AG04450 (cell line): ENCODE results near the gene HSBP1L1. TPM values are rescaled to one million over a fixed set of nuclear protein-coding genes. Genes with fewer than 3 reads are reported as not detected.

ENCODE experiments used
- CTCF ChIA-PET: fragments of 300-600, 350-600 bp; formaldehyde crosslinking; extraction: SDS; loops from one replicate; lab custom pipeline; 2022; ENCODE audit warnings: antibody characterized with exemption, inconsistent platforms; lab: Charles Lee
- POLR2A ChIA-PET: fragments of 350-600 bp; formaldehyde crosslinking; extraction: SDS; loops from one replicate; lab custom pipeline; 2021; ENCODE audit warnings: antibody characterized with exemption, inconsistent platforms; lab: Yijun Ruan, JAX
- DNase-seq: peaks from one replicate; pipeline ENCODE4 v3.0.0-alpha.2; 2011; ENCODE audit warnings: low read depth, low spot score
- H3K27ac ChIP-seq: one replicate; pipeline ENCODE4 v1.5.1; 2012; ENCODE audit warnings: low read depth, low read length, control low read depth
- H3K27me3 ChIP-seq: one replicate; pipeline ENCODE4 v1.6.0; 2012; ENCODE audit warnings: low read length; ENCODE audit not compliant: control insufficient read depth, insufficient read depth
- H3K4me3 ChIP-seq: 2 replicates; pipeline ENCODE4 v1.5.1; 2011; ENCODE audit warnings: mild to moderate bottlenecking, low read depth, low read length, control low read depth
- H3K9me3 ChIP-seq: 2 replicates; pipeline ENCODE4 v1.5.1; 2012; ENCODE audit warnings: low read length; ENCODE audit not compliant: control insufficient read depth, insufficient read depth
- polyA minus RNA-seq: library from RNA; depleted of rRNA, polyadenylated mRNA; stranded (reverse); fragments of >200 nt; gene quantifications from 2 replicates; pipeline ENCODE4 v1.2.3, GENCODE V29; 2011; rRNA and poly(A)+ RNA removed
- polyA plus RNA-seq: library from polyadenylated mRNA; depleted of rRNA; stranded (reverse); fragments of >200 nt; gene quantifications from 2 replicates; pipeline ENCODE4 v1.2.3, GENCODE V29; 2011; rRNA removed
- TF ChIP-seq, protein P1 (sequence below): IDR thresholded peaks from 2 replicates; pipeline ENCODE4 v1.5.1; 2011; ENCODE audit warnings: low read depth, low read length, control low read depth, inconsistent platforms

The HSBP1L1 gene
- polyA plus RNA-seq: 15.8 and 19.4 TPM in 2 replicates
- 1.8 and 4.0 TPM in 2 replicates for polyA minus RNA-seq

GRCh38 chr18:79964330-79965118, at the start of gene HSBP1L1:
TSS of gene HSBP1L1 (plus strand) at chr18:79964643. CDS start at chr18:79964736, 93 bp downstream.
- H3K4me3 ChIP-seq: peak within 1 kb of the TSS; percentile 61
- no peak for DNase-seq
- no peaks in the 10 kb centered on the region; the same call in 1 of the 2 replicates for H3K9me3 ChIP-seq
- TF ChIP-seq, protein P1, sequence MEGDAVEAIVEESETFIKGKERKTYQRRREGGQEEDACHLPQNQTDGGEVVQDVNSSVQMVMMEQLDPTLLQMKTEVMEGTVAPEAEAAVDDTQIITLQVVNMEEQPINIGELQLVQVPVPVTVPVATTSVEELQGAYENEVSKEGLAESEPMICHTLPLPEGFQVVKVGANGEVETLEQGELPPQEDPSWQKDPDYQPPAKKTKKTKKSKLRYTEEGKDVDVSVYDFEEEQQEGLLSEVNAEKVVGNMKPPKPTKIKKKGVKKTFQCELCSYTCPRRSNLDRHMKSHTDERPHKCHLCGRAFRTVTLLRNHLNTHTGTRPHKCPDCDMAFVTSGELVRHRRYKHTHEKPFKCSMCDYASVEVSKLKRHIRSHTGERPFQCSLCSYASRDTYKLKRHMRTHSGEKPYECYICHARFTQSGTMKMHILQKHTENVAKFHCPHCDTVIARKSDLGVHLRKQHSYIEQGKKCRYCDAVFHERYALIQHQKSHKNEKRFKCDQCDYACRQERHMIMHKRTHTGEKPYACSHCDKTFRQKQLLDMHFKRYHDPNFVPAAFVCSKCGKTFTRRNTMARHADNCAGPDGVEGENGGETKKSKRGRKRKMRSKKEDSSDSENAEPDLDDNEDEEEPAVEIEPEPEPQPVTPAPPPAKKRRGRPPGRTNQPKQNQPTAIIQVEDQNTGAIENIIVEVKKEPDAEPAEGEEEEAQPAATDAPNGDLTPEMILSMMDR: peak; percentile 16; the same call in 1 of the 2 replicates
- no peaks in the 10 kb centered on the region for H3K27me3 ChIP-seq
- peak within 1 kb of the TSS; percentile 96 for H3K27ac ChIP-seq
- ChIA-PET POLR2A (interaction anchor here (1.0 kb wide), 2 partner anchors 12 to 70 kb away, joined by 3 to 4 read pairs; partner anchors contain the start of genes RBFA and SLC66A2), CTCF (no interaction called here)

- Histone ChIP-seq H3K4me3 (no peak overlapping the region), H3K27me3 (no peaks in the 10 kb centered on the region), H3K9me3 (peaks cover 58% of the 10 kb centered on the region), H3K27ac (no peak overlapping the region)
- TF ChIP-seq, protein P1: no peak
- ChIA-PET POLR2A (no interaction called here), CTCF (no interaction called here)
- no peak for DNase-seq
Measured at GRCh38 chr18:79915161-79916127, 49.0 kb upstream of the HSBP1L1 start.

- Histone ChIP-seq H3K27me3 (no peaks in the 10 kb centered on the region), H3K27ac (no peak overlapping the region), H3K4me3 (no peak overlapping the region), H3K9me3 (peaks cover 55% of the 10 kb centered on the region)
- POLR2A ChIA-PET: no interaction called here
- TF ChIP-seq, protein P1: no peak
- CTCF ChIA-PET: no interaction called here
- DNase-seq: no peak
Measured at GRCh38 chr18:79916128-79916494, 48.3 kb upstream of the HSBP1L1 start.

- Histone ChIP-seq H3K27me3 (no peaks in the 10 kb centered on the region), H3K27ac (no peak overlapping the region), H3K4me3 (no peak overlapping the region), H3K9me3 (peaks cover 53% of the 10 kb centered on the region)
- CTCF ChIA-PET: no interaction called here
- no peak for DNase-seq
- POLR2A ChIA-PET: no interaction called here
- TF ChIP-seq, protein P1: no peak
Measured at GRCh38 chr18:79916546-79917168, 47.8 kb upstream of the HSBP1L1 start.
